Pons (tissue), 1 donor: Measurements from ENCODE around the gene SLC35B1.
"Not testable (repeated sequence)": the region's sequence is repeated elsewhere in the genome, so short reads cannot be mapped to it uniquely, and the experiment has no call there.

Source experiments
- DNase-seq: peaks from one replicate; pipeline ENCODE4 v3.0.0-alpha.2; 2016; ENCODE audit warnings: low spot score

Gene SLC35B1

DNA sequence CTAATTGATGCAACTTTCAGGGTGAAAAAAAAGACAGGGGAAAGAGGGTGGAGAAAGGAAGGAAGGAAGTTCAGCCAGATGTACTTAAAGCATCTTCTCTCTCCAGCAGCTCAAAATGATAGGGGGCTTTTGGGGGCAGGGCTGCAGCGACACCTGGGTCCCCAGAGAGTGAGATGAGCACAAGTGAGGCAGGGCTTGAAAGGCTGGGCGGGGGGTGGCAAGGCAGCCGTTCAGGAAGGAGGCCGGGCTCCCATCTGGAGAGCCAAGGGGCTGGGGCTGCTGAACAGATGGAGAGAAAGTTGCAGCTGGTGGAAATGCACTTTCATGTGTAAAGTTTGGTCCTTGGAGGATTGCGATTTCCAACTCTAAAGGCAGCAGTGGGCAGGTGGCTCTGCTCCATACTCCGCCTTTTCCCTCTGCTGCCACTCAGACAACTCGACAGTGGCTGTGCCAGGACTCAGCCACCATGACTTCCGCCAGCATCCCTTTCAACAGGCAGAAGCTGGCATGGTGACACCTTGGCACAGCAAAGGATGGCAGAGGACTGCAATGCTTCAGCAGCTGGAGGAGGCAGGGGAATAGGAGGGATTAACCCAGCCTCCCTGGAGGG lies 7.7 kb downstream of the SLC35B1 start:
- peak; percentile 25 for DNase-seq

DNA sequence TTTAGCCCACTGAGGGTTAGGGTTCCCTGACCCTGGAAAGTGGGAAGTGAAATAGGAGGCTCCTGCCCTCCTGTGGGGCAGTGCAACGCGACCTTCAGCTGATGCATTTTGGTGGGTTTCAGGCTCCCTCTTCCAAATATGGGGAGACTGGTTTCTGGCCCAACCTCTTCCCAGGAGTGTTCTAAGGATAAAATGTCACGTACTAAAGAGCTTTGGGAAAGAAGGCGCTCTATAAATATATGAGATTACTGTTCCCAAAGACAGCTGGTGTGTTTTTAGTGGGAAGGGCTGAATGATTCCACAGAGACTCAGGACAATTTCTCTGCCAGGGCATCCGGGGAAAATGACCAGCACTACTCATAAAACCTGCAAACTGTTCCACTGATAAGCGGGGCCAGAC lies 9.8 kb downstream of the SLC35B1 start:
- DNase-seq = no peak

DNA sequence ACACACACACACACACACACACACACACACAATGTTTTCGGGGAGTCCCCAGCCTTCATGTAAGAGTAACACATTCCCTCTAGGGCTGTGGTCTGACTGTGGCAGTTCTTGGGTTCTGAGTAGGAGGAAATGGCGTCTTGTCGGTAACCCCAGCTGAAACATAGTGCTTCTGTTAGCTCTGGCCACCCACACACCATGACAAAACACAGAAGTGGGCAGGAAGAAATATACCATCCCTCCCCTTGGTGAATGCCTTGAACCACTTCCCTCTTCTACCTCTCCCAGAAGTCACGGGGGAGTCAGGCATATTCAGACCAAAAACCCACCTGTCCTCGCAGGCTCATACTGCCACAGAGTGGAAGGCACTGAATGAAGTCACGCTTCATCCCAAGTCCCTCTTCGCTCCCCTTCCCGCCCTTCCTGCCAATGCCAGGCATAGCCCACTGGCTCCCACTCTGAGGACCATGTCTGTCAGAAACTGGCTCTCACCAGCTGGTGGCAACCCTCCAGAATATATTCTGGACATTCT lies 11.5 kb downstream of the SLC35B1 start:
- peak; percentile 36 for DNase-seq

DNA sequence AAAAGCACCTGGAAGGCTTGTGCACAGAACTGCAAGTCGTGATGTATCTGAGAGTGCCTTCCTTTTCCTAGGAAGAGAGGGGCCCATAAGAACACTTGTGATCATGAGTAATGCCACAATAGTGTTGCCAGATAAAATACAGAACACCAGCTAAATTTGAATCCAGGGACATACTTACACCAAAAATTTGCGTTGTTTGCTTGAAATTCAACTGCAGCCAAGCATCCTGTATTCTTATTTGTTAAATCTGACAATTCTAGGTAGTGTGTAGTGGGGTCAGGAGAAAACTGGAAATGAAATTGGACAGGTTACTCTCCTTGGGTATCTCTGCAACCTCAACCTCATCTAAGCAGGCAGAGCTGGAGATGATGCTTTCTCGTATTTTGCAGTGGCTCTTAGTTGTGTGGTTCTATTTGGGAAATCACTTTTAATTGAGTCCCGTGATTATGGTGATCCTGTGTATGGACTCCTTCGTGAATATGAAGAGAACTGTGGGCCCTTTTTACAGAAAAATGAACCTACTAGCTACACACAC lies 12.0 kb downstream of the SLC35B1 start:
- DNase-seq = no peak

DNA sequence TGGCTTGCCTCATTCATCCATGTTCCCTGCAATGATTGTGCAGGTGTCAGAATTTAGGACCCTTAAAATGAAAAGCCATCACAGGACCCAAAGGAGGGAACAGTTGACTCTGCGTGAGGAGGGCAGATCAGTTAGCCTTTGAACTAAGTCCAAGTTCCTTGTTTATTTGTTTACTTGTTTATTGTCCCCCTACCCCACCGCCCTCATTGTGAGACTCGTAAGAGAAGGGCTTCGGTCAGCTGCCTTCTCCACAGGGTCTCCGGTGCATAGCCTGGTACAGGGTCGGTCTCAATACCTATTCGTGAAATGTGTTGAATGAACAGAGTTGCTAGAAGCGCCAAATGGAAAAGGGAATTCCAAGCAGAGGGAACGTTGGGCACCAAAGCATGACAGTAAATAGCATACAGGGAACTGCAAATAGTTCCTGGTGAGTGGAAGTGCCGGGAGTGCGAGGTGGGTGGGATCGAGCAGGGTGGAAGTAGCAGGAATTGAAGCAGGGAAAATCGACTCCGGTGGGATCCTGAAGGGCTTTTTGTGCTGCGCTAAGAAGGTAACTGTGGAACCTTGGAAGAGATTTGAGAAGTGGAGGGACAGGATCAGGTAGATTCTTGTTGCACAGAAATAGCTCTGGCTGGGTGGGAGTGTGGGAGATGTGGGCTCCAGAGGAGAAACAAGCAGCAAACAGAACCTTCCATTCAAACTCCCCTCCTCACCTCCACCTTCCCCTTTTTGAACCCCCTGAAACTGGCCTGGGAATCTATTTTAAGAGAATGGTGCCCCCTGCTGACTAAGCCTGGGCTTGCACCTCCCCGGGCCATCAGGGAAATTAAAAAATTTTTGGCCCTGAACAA lies 12.7 kb downstream of the SLC35B1 start:
- peak; percentile 45 for DNase-seq

DNA sequence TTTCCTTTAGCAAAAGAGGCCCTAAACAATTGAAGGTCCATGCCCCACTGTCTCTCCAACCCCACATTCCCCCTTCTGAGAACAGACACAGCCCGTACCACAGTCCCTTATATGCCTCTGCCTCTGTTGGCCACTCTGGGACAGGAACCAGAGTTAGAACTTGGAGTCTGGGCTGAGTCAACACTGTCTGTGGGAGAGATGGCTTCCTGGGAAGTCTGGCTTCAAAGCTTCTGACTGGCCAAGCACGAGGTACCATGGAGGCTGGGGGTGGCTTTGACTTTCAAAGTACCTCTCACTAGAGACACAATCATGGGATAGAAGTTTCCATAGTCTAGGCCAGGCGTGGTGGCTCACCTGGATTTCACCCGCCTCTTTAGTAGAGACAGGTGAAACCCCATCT lies 15.0 kb downstream of the SLC35B1 start:
- no peak for DNase-seq

DNA sequence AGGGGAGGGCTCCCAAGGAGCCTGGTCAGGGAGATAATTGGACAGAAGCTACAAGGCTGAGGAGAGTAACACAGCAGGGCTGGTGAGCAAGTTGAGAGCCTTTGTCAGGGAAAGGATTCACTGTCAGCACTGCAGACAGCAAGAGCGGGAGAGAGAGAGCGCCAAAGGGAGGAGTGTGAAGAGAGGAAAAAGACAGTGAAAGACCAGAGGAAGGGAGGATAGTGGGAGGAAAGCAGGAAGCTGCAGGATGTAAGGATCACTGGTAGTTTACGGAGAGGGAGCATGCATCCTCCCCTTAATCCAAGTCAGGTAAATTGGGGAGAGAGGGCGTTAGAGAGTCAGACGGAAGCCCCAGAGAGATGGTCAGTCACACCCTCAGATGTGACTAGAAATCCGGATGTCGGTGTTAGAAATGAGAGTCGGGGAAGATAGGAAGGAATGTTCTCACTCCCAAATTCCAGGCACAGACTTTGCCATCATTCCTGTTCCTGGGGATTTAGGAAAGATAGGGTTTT lies 16.0 kb downstream of the SLC35B1 start:
- no peak for DNase-seq

DNA sequence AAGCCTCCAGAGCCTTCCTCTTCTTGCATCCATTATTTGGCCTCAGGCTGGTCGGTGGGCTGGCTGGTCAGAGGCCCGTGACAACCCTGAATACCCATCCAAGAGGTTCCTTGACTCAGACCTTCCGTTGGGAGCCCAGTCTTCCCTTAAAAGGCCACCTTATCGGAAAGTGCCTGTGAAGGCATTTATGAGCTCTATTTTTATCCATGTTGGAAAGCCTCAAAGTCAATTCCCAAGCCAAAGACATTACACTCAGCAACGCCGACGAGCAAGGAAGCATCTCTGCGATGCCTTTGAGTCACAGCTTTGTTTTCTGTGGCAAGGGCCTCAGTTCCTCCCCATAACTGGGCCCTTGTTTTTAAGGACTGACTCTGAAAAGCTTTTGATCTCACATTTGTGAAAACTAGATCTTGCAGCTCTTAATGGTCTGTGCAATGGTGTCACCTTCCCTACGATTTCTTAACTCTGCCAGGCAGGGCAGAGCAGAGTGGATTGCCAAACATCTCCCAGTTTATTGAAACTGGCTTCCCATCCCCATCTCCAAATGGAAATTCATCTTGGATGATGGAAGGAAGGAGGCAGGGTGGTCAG lies 16.6 kb downstream of the SLC35B1 start:
- DNase-seq = no peak

DNA sequence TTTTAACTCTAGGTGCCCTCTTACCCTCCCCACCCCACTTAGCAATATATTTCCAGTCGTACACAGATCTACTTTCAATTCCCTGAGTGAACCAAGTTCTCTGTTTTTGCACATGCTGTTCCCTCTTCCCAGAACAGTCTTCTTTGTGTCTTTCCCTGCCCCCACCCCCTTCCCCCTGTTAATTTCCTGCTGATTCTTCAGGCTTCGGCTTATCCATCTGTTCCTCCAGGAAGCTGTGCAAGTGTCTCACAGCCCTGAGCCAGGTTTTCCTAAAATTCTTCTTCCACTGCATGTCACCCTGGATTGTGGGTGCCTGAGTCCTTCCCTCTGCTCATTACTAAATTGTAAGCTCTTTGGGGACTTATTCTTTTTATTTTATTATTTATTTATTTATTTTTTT lies 17.5 kb downstream of the SLC35B1 start:
- no peak for DNase-seq

DNA sequence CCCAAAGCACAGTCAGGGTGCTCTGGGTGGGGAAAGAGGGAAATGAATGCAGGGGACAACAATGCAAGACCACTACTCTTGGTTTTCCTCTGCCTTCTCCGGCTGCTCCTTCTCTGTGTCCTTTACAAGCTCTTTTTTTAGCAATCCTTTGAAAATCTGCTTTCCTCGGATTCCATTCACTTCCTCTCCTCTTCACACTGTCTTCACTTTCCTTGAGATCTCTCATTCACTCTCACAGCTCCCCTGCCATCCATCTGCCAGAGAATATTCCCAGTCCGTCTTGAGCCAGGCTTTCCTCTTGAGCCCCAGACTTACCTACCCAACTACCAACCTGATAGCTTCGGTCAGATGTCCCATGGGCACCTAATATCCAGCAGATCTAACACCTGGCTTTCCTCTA lies 18.9 kb downstream of the SLC35B1 start:
- no peak for DNase-seq

DNA sequence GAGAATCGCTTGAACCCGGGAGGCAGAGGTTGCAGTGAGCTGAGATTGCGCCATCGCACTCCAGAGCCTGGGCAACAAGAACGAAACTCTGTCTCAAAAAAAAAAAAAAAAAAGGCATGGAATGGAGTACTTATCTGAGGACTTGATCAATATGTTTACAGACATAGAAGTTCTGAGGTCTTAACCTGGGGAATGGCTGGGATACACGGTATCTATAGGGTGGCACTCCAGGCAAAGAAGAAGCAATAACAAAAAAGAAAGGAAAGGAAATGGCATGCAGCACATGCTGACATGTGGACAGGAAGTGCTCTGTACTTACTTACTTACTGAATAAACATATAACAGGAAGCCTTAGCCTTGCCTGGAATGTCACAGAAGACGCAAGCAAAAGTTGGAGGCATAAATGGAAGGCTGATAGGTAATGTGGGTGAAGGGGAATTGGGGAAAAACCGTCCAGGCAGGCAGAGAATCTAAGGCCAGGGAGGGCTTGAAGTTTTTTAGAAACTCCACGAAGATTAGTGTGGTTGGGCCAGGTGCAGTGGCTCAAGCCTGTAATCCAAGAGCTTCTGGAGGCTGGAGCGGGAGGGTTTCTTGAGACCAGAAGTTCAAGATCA lies 19.8 kb downstream of the SLC35B1 start:
- DNase-seq = no peak

DNA sequence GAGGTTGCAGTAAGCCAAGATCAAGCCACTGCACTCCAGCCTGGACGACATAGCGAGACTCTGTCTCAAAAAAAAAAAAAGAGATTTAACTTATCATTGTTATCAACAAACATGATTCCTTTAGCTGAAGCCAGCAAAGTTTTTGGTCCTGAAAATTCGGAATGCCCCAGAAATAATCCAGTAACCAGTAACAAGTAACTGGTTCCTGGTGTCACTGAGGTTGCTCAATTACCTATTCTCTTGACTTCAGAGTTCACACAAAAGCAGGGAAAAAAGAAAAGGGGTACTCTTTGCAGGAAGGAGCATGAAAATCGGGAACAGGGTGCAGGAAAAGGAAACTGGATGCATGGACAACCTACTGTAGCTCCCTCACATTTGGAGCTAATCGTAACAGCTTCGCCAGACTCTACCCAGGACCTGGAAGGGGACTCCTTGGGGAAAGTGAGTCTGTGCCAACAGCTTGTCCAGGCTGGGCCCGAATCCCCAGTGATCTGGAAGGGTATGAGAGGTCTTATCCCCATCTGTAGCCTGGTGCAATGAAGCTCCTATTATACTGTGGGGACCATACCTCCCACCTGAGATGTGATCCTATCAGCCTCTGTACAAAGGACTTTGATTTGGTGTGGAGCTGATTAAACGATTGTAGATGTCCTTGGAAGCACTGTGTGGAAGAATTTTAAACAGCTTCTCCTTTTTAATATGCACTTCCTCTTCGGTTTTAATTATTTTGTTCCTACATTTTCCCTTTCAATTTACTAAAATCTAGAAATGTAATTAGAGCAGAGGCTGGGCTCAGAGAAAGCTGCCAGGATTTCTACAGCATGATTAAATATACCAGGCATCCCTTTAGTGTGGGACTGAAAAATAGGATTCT lies 26.4 kb downstream of the SLC35B1 start:
- no peak for DNase-seq

DNA sequence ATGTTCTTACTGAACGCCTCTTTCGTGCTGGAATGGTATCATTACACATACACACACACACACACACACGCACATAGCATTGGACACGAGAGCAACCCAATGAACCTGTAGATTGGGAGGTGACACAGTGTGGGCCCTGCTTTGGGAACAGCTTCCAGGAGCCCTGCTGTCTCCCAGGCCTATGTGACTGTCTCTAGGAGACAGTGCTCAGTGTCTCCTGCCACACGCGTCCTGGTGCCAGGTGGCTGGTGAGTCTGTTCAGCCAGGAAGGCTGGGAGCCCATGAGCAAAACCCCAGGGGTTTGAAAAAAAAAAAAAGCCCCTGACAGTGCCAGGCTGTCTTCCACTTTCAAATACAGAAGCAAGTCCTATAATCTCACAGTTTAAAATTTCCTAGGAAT lies 27.4 kb downstream of the SLC35B1 start:
- no peak for DNase-seq

DNA sequence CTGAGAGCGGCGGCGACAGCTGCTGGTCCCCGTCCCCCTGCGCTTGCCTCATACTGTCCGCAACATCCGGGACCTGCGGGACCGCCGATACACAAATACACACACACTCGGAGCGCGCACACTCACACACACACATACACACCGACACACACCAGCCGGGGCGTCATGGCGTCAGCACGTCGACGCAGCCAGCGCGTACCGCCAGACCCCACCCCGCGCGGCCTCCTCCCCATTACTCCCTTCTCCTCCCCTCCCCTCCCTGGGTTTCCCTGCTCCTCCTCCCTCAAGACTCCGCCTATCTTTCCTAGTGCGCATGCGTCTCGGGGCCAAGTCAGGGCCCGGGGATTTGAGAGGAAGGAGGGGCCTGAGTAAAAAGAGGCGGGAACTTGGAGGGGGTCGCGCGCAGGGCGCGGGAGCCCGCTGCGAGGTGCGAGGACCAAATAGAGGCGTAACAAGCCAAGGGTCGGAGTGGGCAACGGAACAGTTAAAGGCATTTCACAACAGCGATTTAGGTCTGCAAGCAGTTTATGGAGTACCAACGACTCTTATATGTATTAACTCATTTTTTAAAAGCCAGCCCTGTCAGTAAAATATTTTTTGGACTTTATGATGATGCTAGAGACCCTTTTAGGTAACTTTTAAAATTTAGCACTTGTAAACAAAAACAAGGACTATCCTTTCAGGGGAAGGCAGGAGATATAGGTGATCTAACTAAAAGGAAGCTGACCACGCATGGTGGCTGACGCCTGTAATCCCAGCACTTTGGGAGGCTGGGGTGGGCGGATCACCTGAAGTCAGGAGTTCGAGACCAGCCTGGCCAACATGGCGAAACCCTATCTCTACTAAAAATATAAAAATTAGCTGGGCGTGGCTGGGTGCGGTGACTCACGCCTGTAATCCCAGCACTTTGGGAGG lies 29.6 kb downstream of the SLC35B1 start, which contains the start of gene SPOP:
Gene SPOP, minus strand, starts transcription at position 165 of the 915 bp plus-strand sequence. CDS start 55,287 bp downstream, outside the sequence.
- peak; percentile 100 for DNase-seq

DNA sequence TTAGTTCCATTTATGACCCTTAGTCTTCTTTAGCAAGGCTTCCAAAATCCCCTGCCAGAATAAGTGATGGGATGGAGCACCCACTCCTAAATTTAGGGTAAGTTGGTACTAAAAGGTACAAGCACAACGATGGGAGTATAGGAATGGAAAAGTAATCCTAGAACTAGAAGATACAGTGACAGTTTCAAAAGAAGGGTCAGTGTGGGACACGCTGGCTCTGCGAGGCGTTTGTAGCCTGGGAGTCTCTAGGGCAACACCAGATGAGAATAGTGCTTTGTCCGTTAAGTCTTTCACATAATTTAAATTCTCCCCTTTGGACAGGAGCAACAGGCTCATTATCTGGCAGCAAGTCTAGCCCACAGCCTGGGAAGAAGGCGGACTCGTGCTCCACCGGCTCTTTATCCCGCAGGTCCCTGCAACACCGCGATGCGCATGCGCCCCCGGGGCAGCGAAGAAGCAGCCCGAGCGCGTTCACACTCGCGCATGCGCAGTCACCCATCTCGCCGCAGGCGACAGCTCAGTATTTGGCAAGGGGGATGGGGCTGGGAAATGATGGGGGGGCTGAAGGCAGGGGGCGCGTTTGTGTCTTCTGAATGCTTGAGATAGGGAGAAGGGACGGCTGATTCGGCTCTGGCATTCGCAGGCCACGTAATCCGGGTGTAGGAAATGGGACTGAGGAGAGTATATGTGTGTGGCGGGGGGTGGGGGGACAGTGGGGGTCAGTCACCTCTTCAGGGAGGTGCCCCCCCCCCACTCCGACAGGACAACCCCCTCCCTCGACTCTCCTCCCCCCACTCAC lies 30.4 kb downstream of the SLC35B1 start:
- DNase-seq = peak; percentile 92

DNA sequence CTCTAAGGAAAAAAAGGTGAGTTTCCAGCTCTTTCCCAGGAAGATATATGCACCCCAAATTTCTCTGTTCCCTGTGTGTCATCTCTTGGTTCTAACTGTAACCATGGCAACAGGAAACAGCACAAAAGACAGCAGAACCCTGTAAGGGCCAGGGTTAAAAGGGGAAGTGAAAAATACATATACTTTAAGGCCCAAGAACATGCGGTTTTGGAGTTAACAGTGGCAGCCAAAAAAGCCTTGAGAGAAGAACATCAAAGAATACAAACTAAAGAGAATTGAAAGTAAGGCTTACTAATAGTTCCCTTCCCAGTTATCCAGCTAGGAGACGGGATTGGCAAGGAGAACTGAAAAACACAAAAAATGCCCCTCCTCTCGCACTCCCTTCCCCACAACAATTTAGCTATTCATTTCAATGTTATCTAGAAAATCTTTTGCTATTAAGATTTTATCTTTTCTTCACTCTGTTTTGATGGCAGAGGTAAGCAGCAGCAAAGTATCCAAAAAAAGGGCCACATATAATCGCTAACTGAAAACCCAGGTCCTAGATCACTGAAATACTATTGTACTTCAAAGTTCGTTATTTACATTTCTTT lies 31.4 kb downstream of the SLC35B1 start:
- peak; percentile 85 for DNase-seq

DNA sequence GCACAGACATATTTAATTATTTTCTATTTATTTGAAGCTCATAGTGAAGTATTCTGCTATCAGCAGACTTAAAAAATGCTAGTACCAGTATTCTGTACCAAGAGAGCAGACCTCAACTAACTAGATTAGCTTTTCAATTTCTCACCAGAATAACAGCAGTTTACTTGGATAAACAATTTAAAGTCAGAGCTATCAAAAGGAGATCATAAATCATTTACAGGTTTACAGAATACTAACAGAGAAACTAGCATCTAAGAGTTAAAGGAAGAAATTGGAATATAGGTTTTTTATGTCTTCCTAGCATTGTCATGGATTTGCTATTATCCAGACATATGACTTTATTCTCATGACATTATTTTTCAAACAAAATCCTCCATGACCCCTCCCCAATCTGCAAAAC lies 33.3 kb downstream of the SLC35B1 start:
- DNase-seq = no peak

DNA sequence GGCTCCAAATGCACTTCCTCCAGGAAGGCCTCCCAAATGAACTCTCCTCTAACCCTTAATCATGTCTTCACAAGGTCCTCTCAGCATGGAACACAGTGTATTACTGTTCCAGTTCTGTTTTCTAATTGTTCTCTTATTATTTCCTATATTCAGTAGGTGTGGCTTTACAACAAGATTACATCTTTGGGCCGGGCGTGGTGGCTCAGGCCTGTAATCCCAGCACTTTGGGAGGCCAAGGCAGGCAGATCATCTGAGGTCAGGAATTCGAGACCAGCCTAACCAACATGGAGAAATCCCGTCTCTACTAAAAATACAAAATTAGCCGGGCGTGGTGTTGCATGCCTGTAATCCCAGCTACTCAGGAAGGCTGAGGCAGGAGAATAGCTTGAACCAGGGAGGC lies 34.1 kb downstream of the SLC35B1 start:
- not testable (repeated sequence) for DNase-seq

DNA sequence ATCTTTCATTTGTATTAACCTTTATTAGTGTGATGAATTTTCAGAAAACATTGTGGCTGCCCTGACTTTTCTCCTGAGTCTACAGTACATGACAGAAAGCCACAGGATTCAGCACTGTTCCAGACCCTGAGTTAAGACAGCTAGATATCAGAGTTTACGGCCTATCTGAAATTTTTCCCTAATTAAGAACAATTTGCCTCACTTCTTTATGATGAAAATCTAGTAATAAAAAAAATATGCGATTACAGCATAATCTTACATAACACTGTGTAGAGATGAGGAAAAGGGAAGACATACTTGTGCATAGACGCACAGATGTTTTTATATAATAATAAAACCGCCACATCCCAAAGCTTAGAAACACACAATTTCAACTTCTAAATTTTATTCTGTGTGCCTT lies 37.1 kb downstream of the SLC35B1 start:
- DNase-seq = no peak
